Measurements from ENCODE around the gene VCPKMT. TPM values are rescaled to one million over a fixed set of nuclear protein-coding genes. Genes with fewer than 3 reads are reported as not detected.
"Not testable (repeated sequence)": the region's sequence is repeated elsewhere in the genome, so short reads cannot be mapped to it uniquely, and the experiment has no call there.

Gene VCPKMT
- polyA plus RNA-seq, 2 of the 4 experiments (the other 2 are of a cell fraction), result 8.0 to 12.2 TPM

- FAIRE-seq, result no peak
- no peak for ATAC-seq
- 84% methylated on average over 13 of the region's 17 CpGs for WGBS (ENCODE audit: missing lambda C conversion rate)
- Histone ChIP-seq H3K4me1 (0 out of 3 replicates have a peak, but pooled peaks cover 7% of the 10 kb centered on the region), H3K4me2 (no peak overlapping the region), H3K4me3 (no peak overlapping the region), H3K9me3 (no peaks in the 10 kb centered on the region), H3K27ac (no peak overlapping the region)
- TF ChIP-seq CTCF (IDR thresholded peaks at IDR 0.05) (no peak), EHMT2 (IDR thresholded peaks at IDR 0.05; ENCODE audit: low read depth) (no peak), HDAC2 (IDR thresholded peaks at IDR 0.05) (no peak), JUNB (IDR thresholded peaks at IDR 0.05) (no peak), NFE2L2 (conservative IDR thresholded peaks at IDR 0.05; ENCODE audit: low read length) (no peak), CHD4 (IDR thresholded peaks at IDR 0.05; ENCODE audit: borderline replicate concordance) (no peak), RFX5 (IDR thresholded peaks at IDR 0.05) (no peak)
- TF ChIP-seq, protein P1, sequence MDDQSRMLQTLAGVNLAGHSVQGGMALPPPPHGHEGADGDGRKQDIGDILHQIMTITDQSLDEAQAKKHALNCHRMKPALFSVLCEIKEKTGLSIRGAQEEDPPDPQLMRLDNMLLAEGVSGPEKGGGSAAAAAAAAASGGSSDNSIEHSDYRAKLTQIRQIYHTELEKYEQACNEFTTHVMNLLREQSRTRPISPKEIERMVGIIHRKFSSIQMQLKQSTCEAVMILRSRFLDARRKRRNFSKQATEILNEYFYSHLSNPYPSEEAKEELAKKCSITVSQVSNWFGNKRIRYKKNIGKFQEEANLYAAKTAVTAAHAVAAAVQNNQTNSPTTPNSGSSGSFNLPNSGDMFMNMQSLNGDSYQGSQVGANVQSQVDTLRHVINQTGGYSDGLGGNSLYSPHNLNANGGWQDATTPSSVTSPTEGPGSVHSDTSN (IDR thresholded peaks at IDR 0.05), result no peak
- ChIA-PET CTCF (interaction anchor here (0.6 kb wide), 1 partner anchor 306 kb away, joined by 5 read pairs; no protein-coding TSS in a partner anchor), POLR2A (no interaction called here)
- no peak for DNase-seq (ENCODE audit: low read depth in 1 of 2, low spot score in 1 of 2)
These were observed 32.7 kb downstream of the VCPKMT start for GRCh38 chr14:50083467-50084337.

- ATAC-seq (no peak), DNase-seq (ENCODE audit: low read depth in 1 of 2, low spot score in 1 of 2) (no peak), FAIRE-seq (no peak)
- CTCF ChIA-PET, result interaction anchor here (0.6 to 1.2 kb wide), 3 partner anchors 15 to 305 kb away, joined by 3 to 5 read pairs (median 3); no protein-coding TSS in a partner anchor
- H3K9me3 ChIP-seq, result no peaks in the 10 kb centered on the region
- 0 out of 3 replicates have a peak, but pooled peaks cover 7% of the 10 kb centered on the region for H3K4me1 ChIP-seq
- POLR2A ChIA-PET, result no interaction called here
- WGBS (ENCODE audit: missing lambda C conversion rate), result 86% methylated on average over 10 of the region's 10 CpGs
- TF ChIP-seq KDM5A (IDR thresholded peaks at IDR 0.05) (no peak), ZNF302 (CRISPR knock-in tag; IDR thresholded peaks at IDR 0.05) (no peak)
- H3K4me3 ChIP-seq, result no peak overlapping the region
- H3K4me2 ChIP-seq, result no peak overlapping the region
- no peak overlapping the region; a peak in 1 of 6 replicates for H3K27ac ChIP-seq
These were observed 33.4 kb downstream of the VCPKMT start for GRCh38 chr14:50082784-50083466.

DNA sequence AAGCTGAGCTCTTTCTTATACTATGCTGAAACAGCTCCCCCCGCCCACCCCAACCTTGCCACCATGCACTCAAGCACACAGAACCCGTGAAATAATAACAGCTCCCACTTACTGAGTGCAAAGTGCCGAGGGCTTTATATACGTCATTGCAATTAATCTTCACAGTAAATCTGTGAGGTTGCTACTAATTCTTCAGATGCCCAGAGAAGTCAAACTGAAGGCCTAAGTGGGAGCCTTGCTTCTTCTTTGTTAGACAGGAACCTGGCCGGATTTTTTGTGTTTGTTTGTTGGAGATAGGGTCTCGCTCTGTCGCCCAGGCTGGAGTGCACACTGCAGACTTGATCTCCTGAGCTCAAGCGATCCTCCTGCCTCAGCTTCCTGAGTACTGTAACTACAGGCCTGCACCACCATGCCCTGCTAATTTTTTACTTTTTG is 34.0 kb downstream of the VCPKMT start:
- no peak for ATAC-seq
- TF ChIP-seq SMC3 (IDR thresholded peaks at IDR 0.05), result no peak
- no peak for TF ChIP-seq GATA3 (IDR thresholded peaks at IDR 0.05; ENCODE audit: borderline replicate concordance)
- TF ChIP-seq ZFP36 (IDR thresholded peaks at IDR 0.05; ENCODE audit: borderline replicate concordance, partially characterized antibody), result no peak
- TF ChIP-seq FOSB (CRISPR knock-in tag; IDR thresholded peaks at IDR 0.05), result no peak
- no peak for TF ChIP-seq CBX2 (IDR thresholded peaks at IDR 0.05; ENCODE audit: borderline replicate concordance, low read depth)
- no peak for TF ChIP-seq ZC3H11A (IDR thresholded peaks at IDR 0.05)
- no peak for TF ChIP-seq HOXA7 (CRISPR knock-in tag; IDR thresholded peaks at IDR 0.05)
- no peak for TF ChIP-seq JUN (IDR thresholded peaks at IDR 0.05)
- no peak for TF ChIP-seq CHD4 (IDR thresholded peaks at IDR 0.05; ENCODE audit: borderline replicate concordance)
- TF ChIP-seq RAD21 (conservative IDR thresholded peaks at IDR 0.05 in 1 of 2, IDR thresholded peaks at IDR 0.05 in 1 of 2), result no peak
- TF ChIP-seq, protein P1 (IDR thresholded peaks at IDR 0.05), result no peak
- TF ChIP-seq ZSCAN20 (CRISPR knock-in tag; IDR thresholded peaks at IDR 0.05), result no peak
- TF ChIP-seq HOXB13 (CRISPR knock-in tag; IDR thresholded peaks at IDR 0.05; ENCODE audit: low read depth), result no peak
- TF ChIP-seq EP300 (IDR thresholded peaks at IDR 0.05), result no peak
- POLR2A ChIA-PET, result no interaction called here
- H3K9me3 ChIP-seq, result no peaks in the 10 kb centered on the region
- no peak overlapping the region for H3K4me2 ChIP-seq
- H3K27ac ChIP-seq, result no peak overlapping the region; a peak in 1 of 6 replicates
- 90% methylated on average over 8 of the region's 8 CpGs for WGBS (ENCODE audit: missing lambda C conversion rate)
- FAIRE-seq, result no peak
- H3K4me3 ChIP-seq, result no peak overlapping the region
- 0 out of 3 replicates have a peak, but pooled peaks cover 7% of the 10 kb centered on the region for H3K4me1 ChIP-seq
- DNase-seq (ENCODE audit: low read depth in 1 of 2, low spot score in 1 of 2), result no peak
- CTCF ChIA-PET, result interaction anchor here (0.6 to 1.2 kb wide), 4 partner anchors 15 to 217 kb away, joined by 3 to 4 read pairs (median 3); no protein-coding TSS in a partner anchor

GRCh38 chr14:50079103-50079502 is 37.3 kb downstream of the VCPKMT start:
- POLR2A ChIA-PET; CTCF ChIA-PET; H3K4me3 ChIP-seq; H3K4me1 ChIP-seq; H3K27ac ChIP-seq; FAIRE-seq; H3K9me3 ChIP-seq; H3K4me2 ChIP-seq; DNase-seq (ENCODE audit: low read depth in 1 of 2, low spot score in 1 of 2); ATAC-seq: not testable (repeated sequence)
- 92% methylated on average over 1 of the region's 1 CpG for WGBS (ENCODE audit: missing lambda C conversion rate)

DNA sequence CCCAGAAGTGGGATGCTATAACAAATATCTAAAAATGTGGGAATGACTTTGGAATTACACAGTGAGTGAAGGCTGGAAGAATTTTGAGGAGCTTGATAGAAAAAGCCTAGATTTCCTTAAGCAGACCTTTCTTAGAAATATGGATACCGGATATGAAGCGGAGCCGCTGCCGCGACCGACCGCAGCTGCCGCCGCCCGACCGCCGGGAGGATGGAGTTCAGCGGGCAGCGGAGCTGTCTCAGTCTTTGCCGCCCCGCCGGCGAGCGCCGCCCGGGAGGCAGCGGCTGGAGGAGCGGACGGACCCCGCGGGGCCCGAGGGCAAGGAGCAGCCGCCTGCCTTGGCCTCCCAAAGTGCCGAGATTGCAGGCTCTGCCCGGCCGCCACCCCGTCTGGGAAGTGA is 42.7 kb downstream of the VCPKMT start:
- DNase-seq (ENCODE audit: low read depth in 1 of 2, low spot score in 1 of 2); POLR2A ChIA-PET; CTCF ChIA-PET; H3K4me2 ChIP-seq; ATAC-seq; H3K4me1 ChIP-seq; FAIRE-seq; H3K27ac ChIP-seq; H3K9me3 ChIP-seq; H3K4me3 ChIP-seq: not testable (repeated sequence)
- WGBS (ENCODE audit: missing lambda C conversion rate), result 96% methylated on average over 14 of the region's 32 CpGs

All from A549 (cell line).